Caco-2 (cell line): Measurements from ENCODE around the gene CFB. TPM values are rescaled to one million over a fixed set of nuclear protein-coding genes. Genes with fewer than 3 reads are reported as not detected.

ENCODE experiments used
- BruUV-seq: library from RNA; stranded (reverse); fragments of 400-500 nt; replicated peaks from 2 replicates; lab custom pipeline; 2021; lab: Mats Ljungman, UMichigan
- CTCF ChIA-PET: fragments of 300-600 bp; sonication (Branson Sonifier 250); formaldehyde crosslinking; loops from one replicate; lab custom pipeline; 2022; ENCODE audit warnings: antibody characterized with exemption; lab: Charles Lee
- POLR2A ChIA-PET: fragments of 300-600 bp; sonication (Branson Sonifier 250); formaldehyde crosslinking; loops from one replicate; lab custom pipeline; 2022; ENCODE audit warnings: antibody characterized with exemption; lab: Charles Lee
- DNase-seq, 2 experiments: peaks; one replicate each; pipeline versions ENCODE4 v3.0.0 to v3.0.0-alpha.2; 2020 to 2022
- H3K27me3 ChIP-seq: replicated peaks from 2 replicates; pipeline ENCODE4 v1.6.0; 2011; ENCODE audit warnings: low read length; ENCODE audit not compliant: control insufficient read depth, insufficient read depth
- H3K36me3 ChIP-seq: 2 replicates; pipeline ENCODE4 v1.5.1; 2011; ENCODE audit warnings: low read length; ENCODE audit not compliant: control insufficient read depth, insufficient read depth
- H3K4me1 ChIP-seq: fragments of 250-450 bp; sonication (Bioruptor Pico); 2 replicates; pipeline ENCODE4 v1.5.1; 2020; ENCODE audit warnings: mild to moderate bottlenecking
- H3K4me3 ChIP-seq: 2 replicates; pipeline ENCODE4 v1.5.1; 2011; ENCODE audit warnings: low read depth, mild to moderate bottlenecking, control low read depth, low read length
- H3K9me3 ChIP-seq: fragments of 250-450 bp; sonication (Bioruptor Pico); 2 replicates; pipeline ENCODE4 v1.5.1; 2020; ENCODE audit warnings: mild to moderate bottlenecking, moderate library complexity
- H3K27ac Mint-ChIP-seq: one replicate; pipeline ENCODE4 v1.8.0; 2022; ENCODE audit warnings: mixed read lengths; ENCODE audit not compliant: unreplicated experiment
- H3K27me3 Mint-ChIP-seq: one replicate; pipeline ENCODE4 v1.8.0; 2022; ENCODE audit warnings: mixed read lengths; ENCODE audit not compliant: insufficient read depth, unreplicated experiment
- H3K36me3 Mint-ChIP-seq: one replicate; pipeline ENCODE4 v1.8.0; 2022; ENCODE audit warnings: mild to moderate bottlenecking, mixed read lengths; ENCODE audit not compliant: insufficient read depth, unreplicated experiment
- H3K4me1 Mint-ChIP-seq: one replicate; pipeline ENCODE4 v1.8.0; 2022; ENCODE audit warnings: low read depth, mixed read lengths; ENCODE audit not compliant: unreplicated experiment
- H3K4me3 Mint-ChIP-seq: one replicate; pipeline ENCODE4 v1.8.0; 2022; ENCODE audit warnings: mild to moderate bottlenecking, moderate library complexity, mixed read lengths; ENCODE audit not compliant: unreplicated experiment
- H3K9me3 Mint-ChIP-seq: one replicate; pipeline ENCODE4 v1.8.0; 2022; ENCODE audit warnings: mixed read lengths; ENCODE audit not compliant: unreplicated experiment
- intact Hi-C: fragments of 100-400 bp; cut with micrococcal nuclease; formaldehyde crosslinking; loops from one replicate; pipeline ENCODE4 v1.10.0; 2022; ENCODE audit not compliant: unreplicated experiment
- total RNA-seq: library from RNA; stranded (reverse); gene quantifications from 2 replicates; pipeline ENCODE4 v1.2.3, GENCODE V29; 2022
- TF ChIP-seq, protein P1 (sequence below), 2 experiments: fragments of 200-600 bp in 1 of 2; IDR thresholded peaks; 1 replicate in 1 of 2; 2 replicates in 1 of 2; pipeline versions ENCODE4 v1.5.1 to v1.8.0; 2011 to 2022; ENCODE audit warnings: antibody characterized with exemption in 1 of 2, control low read depth in 1 of 2, inconsistent platforms in 1 of 2, low read depth in 1 of 2, low read length in 1 of 2, mild to moderate bottlenecking in 1 of 2, moderate library complexity in 1 of 2; ENCODE audit not compliant: insufficient read depth in 1 of 2, severe bottlenecking in 1 of 2, unreplicated experiment in 1 of 2

CFB gene
- total RNA-seq, 1 experiment from 2014 or later, result 32.1 TPM

DNA sequence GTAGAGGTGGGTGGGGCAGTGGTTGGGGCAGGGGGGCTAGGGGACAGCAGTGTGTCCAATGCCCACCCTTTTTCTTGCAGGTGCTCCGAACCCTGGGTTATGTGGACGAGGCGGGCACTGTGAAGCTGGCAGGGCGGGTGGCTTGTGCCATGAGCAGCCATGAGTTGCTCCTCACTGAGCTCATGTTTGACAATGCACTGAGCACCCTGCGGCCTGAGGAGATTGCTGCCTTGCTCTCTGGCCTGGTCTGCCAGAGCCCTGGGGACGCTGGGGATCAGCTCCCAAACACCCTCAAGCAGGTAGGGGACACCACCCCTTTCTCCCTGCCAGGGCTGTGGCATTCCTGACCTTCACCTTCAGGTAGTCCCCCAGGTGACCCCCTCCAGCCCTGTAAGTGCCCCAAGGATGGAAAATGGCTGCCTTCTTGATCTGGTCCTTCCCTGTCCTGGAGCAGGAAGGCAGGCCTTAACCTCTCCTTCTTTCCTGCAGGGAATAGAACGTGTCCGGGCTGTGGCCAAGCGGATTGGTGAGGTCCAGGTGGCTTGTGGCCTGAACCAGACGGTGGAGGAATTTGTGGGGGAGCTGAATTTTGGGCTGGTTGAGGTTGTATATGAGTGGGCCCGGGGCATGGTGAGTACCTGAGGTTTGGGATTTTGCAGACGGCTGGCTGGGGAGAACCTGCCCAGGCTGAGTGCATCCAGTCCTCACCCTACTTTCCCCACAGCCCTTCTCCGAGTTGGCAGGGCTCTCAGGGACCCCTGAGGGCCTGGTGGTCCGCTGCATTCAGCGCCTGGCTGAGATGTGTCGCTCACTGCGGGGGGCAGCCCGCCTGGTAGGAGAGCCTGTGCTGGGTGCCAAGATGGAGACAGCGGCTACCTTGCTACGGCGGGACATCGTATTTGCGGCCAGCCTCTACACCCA lies 23.2 kb downstream of the CFB start:
- no peak for DNase-seq
- peak overlapping the region; percentile 82 for H3K27ac Mint-ChIP-seq
- TF ChIP-seq, protein P1, sequence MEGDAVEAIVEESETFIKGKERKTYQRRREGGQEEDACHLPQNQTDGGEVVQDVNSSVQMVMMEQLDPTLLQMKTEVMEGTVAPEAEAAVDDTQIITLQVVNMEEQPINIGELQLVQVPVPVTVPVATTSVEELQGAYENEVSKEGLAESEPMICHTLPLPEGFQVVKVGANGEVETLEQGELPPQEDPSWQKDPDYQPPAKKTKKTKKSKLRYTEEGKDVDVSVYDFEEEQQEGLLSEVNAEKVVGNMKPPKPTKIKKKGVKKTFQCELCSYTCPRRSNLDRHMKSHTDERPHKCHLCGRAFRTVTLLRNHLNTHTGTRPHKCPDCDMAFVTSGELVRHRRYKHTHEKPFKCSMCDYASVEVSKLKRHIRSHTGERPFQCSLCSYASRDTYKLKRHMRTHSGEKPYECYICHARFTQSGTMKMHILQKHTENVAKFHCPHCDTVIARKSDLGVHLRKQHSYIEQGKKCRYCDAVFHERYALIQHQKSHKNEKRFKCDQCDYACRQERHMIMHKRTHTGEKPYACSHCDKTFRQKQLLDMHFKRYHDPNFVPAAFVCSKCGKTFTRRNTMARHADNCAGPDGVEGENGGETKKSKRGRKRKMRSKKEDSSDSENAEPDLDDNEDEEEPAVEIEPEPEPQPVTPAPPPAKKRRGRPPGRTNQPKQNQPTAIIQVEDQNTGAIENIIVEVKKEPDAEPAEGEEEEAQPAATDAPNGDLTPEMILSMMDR (IDR thresholded peaks at IDR 0.05; ENCODE audit: insufficient read depth in 1 of 2, low read depth in 1 of 2, low read length in 1 of 2, severe bottlenecking in 1 of 2, unreplicated experiment in 1 of 2), result no peak
- BruUV-seq, result no TSS peak
- no peaks in the 10 kb centered on the region for H3K27me3 ChIP-seq
- H3K36me3 Mint-ChIP-seq, result peaks cover 67% of the 10 kb centered on the region
- H3K4me3 Mint-ChIP-seq, result peak overlapping the region; percentile 67
- peaks cover 1% of the 10 kb centered on the region for H3K36me3 ChIP-seq
- ChIA-PET POLR2A (no interaction called here), CTCF (interaction anchor here (1.9 kb wide), 1 partner anchor 17 kb away, joined by 5 read pairs; no protein-coding TSS in a partner anchor)
- peaks cover 5% of the 10 kb centered on the region; the same call in 1 of the 2 replicates for H3K4me1 ChIP-seq
- H3K4me3 ChIP-seq, result no peak overlapping the region
- H3K4me1 Mint-ChIP-seq, result peaks cover 21% of the 10 kb centered on the region
- H3K9me3 Mint-ChIP-seq, result no peaks in the 10 kb centered on the region
- intact Hi-C loops, result no loop called here
- H3K9me3 ChIP-seq, result no peaks in the 10 kb centered on the region
- H3K27me3 Mint-ChIP-seq, result no peaks in the 10 kb centered on the region

DNA sequence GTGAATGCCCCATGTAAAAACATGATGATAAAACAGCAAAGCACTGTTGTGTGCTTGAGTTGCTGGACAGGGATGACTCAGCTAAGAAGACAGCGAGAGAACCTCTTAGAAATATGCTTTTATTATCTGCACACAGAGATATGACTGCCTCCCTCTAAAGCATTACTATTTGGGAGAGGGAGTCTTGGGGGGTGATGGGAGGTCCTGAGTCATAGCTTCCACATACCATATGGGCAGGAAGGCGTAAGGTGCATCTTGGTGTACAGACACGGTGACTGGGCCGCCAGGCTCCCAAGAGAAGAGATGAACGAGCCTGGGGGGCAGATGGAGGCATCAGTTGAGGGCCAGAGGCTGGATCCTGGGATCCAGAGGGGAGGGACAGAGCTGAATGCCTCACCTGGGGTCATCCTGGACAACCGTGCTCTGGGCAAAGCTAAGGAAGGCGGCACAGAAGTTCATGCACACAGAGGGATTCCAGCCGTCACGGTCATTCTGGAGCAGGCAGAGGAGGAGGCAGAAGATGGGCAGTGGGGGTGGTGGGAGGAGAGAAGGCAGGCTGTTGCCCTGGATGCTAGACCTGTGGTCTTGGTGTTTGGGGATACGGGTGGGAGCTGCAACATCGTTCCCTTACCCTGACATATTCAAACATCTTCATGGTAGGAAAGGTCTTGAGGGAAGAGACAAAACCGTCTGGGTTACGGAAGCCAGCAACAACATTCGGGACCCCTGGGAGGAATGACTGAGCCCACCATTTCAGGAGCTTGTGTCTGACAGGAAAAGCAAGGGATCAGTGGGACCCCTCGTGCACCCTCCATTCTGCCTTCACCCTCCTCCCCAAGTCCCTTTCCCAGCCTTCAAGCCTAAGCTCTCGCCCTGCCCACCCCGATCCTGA lies 24.1 kb downstream of the CFB start:
- Histone ChIP-seq H3K36me3 (peaks cover 1% of the 10 kb centered on the region; the same call in 1 of the 2 replicates), H3K4me3 (no peak overlapping the region), H3K4me1 (peaks cover 5% of the 10 kb centered on the region; the same call in 1 of the 2 replicates), H3K27me3 (no peaks in the 10 kb centered on the region), H3K9me3 (no peaks in the 10 kb centered on the region)
- no TSS peak for BruUV-seq
- H3K27ac Mint-ChIP-seq, result peak overlapping the region; percentile 82
- intact Hi-C loops, result no loop called here
- POLR2A ChIA-PET, result interaction anchor here (0.7 to 1.0 kb wide), 2 partner anchors 11 to 25 kb away, joined by 4 read pairs; partner anchors contain the start of genes NELFE and SKIC2
- no peaks in the 10 kb centered on the region for H3K27me3 Mint-ChIP-seq
- H3K4me1 Mint-ChIP-seq, result peaks cover 21% of the 10 kb centered on the region
- H3K36me3 Mint-ChIP-seq, result peaks cover 66% of the 10 kb centered on the region
- H3K4me3 Mint-ChIP-seq, result peak overlapping the region; percentile 67
- no peaks in the 10 kb centered on the region for H3K9me3 Mint-ChIP-seq
- DNase-seq, result no peak
- CTCF ChIA-PET, result interaction anchor here (0.6 to 1.9 kb wide), 2 partner anchors 18 to 106 kb away, joined by 3 to 5 read pairs; no protein-coding TSS in a partner anchor
- TF ChIP-seq, protein P1 (IDR thresholded peaks at IDR 0.05; ENCODE audit: insufficient read depth in 1 of 2, low read depth in 1 of 2, low read length in 1 of 2, severe bottlenecking in 1 of 2, unreplicated experiment in 1 of 2), result no peak
